ENCODE data around the gene KLK4.

Gene KLK4

GRCh38 chr19:50882188-50882587 is 29.0 kb downstream of the KLK4 start:
- DNase-seq (ENCODE audit: low spot score) (no peak), FAIRE-seq (no peak)

- DNase-seq (ENCODE audit: low spot score): no peak
- no peak for FAIRE-seq
Observed at GRCh38 chr19:50880241-50880640, 31.0 kb downstream of the KLK4 start.

- no peak for FAIRE-seq
Observed at GRCh38 chr19:50878851-50879250, 32.3 kb downstream of the KLK4 start.

GRCh38 chr19:50877338-50877737 is 33.9 kb downstream of the KLK4 start:
- FAIRE-seq (no peak), DNase-seq (ENCODE audit: low spot score) (no peak)

More at GRCh38 chr19:50878851-50879250, 32.3 kb downstream of the KLK4 start:
- no peak for DNase-seq (ENCODE audit: low spot score)

- no peak for DNase-seq (ENCODE audit: low spot score)
- FAIRE-seq: no peak
Observed at GRCh38 chr19:50876456-50876855, 34.7 kb downstream of the KLK4 start.

- FAIRE-seq: no peak
- DNase-seq (ENCODE audit: low spot score): no peak
Observed at GRCh38 chr19:50875795-50876422, 35.3 kb downstream of the KLK4 start.

GRCh38 chr19:50874211-50874610 is 37.0 kb downstream of the KLK4 start:
- FAIRE-seq: no peak

GRCh38 chr19:50873056-50873455 is 38.1 kb downstream of the KLK4 start, which contains the start of gene KLK2:
Gene KLK2 (plus strand): TSS chr19:50873439. CDS start chr19:50873474, 35 bp downstream.
- no peak for DNase-seq (ENCODE audit: low spot score)
- no peak for FAIRE-seq

More at GRCh38 chr19:50874211-50874610, 37.0 kb downstream of the KLK4 start:
- DNase-seq (ENCODE audit: low spot score): no peak

- no peak for DNase-seq (ENCODE audit: low spot score)
- FAIRE-seq: no peak
Observed at GRCh38 chr19:50870417-50871089, 40.6 kb downstream of the KLK4 start.

- FAIRE-seq: no peak
Observed at GRCh38 chr19:50869479-50869878, 41.7 kb downstream of the KLK4 start.

GRCh38 chr19:50861496-50862286 is 49.5 kb downstream of the KLK4 start:
- DNase-seq (ENCODE audit: low spot score) (no peak), FAIRE-seq (no peak)

More at GRCh38 chr19:50869479-50869878, 41.7 kb downstream of the KLK4 start:
- no peak for DNase-seq (ENCODE audit: low spot score)

- no peak for DNase-seq (ENCODE audit: low spot score)
- FAIRE-seq: no peak
Observed at GRCh38 chr19:50861010-50861409, 50.2 kb downstream of the KLK4 start.

- no peak for DNase-seq (ENCODE audit: low spot score)
- no peak for FAIRE-seq
Observed at GRCh38 chr19:50859849-50860248, 51.3 kb downstream of the KLK4 start.

GRCh38 chr19:50858886-50859285 is 52.3 kb downstream of the KLK4 start:
- DNase-seq (ENCODE audit: low spot score): no peak
- FAIRE-seq: no peak

GRCh38 chr19:50857366-50857765 is 53.8 kb downstream of the KLK4 start:
- no peak for FAIRE-seq

More at GRCh38 chr19:50857366-50857765, 53.8 kb downstream of the KLK4 start:
- DNase-seq (ENCODE audit: low spot score): no peak

All from RCC 7860 (cell line).